Epithelial cell of proximal tubule (primary cell): Measurements from ENCODE around the gene GAPDHS. TPM values are rescaled to one million over a fixed set of nuclear protein-coding genes. Genes with fewer than 3 reads are reported as not detected.

ENCODE experiments used
- DNase-seq: peaks from one replicate; pipeline ENCODE4 v3.0.0-alpha.2; 2011; ENCODE audit warnings: low read depth
- H3K4me3 ChIP-seq: 2 replicates; pipeline ENCODE4 v1.5.1; 2011; ENCODE audit warnings: low read depth, mild to moderate bottlenecking, low read length
- CTCF ChIP-seq: conservative IDR thresholded peaks from 2 replicates; pipeline ENCODE4 v1.5.1; 2012; ENCODE audit warnings: low read depth, mild to moderate bottlenecking, low read length
- total RNA-seq: library from RNA; depleted of rRNA; stranded (reverse); fragments of >200 nt; gene quantifications from 2 replicates; pipeline ENCODE4 v1.2.3, GENCODE V29; 2015

Gene GAPDHS
- total RNA-seq, 1 donor from 2014 or later, result not detected

DNA sequence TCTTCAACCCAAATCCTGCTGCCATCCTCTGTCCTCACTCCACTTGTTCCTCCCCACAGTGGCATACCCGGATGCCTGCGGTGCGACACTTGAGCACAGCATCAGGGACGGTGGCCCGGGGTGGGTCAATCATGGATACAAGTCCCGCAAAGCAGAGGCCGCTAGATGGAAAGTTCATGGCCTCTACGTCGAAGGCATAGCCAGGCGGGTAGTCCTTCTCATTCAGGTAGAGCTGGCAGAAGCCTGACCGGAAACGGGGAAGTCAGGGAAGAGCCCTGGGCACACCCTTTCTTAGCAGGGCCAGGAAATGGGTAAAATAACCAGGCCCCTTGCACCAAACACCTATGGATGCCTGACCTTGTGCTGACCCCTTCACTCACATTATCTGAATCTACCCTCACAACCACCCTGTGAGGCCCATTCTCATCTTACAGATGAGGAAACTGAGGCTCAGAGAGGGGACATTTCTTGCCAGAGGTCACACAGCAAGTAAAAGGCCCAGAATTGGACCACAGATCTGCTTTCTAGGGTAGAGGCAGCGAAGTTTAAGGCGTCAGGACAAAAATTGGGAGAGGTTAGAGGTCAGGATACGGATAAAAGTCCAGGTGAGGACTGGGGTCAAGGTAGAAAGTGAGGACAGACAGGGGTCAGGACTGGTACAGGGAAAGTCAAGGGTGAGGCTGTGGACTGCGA lies 23.7 kb downstream of the GAPDHS start:
- DNase-seq, result no peak
- no peak overlapping the region for H3K4me3 ChIP-seq
- TF ChIP-seq CTCF, result no peak

- DNase-seq, result no peak
- no peak for TF ChIP-seq CTCF
- H3K4me3 ChIP-seq, result peak overlapping the region; percentile 40
Observed at GRCh38 chr19:35557539-35558399, 24.5 kb downstream of the GAPDHS start.

GRCh38 chr19:35558400-35559280 lies 25.4 kb downstream of the GAPDHS start:
- DNase-seq, result no peak
- TF ChIP-seq CTCF, result no peak
- no peak overlapping the region for H3K4me3 ChIP-seq

DNA sequence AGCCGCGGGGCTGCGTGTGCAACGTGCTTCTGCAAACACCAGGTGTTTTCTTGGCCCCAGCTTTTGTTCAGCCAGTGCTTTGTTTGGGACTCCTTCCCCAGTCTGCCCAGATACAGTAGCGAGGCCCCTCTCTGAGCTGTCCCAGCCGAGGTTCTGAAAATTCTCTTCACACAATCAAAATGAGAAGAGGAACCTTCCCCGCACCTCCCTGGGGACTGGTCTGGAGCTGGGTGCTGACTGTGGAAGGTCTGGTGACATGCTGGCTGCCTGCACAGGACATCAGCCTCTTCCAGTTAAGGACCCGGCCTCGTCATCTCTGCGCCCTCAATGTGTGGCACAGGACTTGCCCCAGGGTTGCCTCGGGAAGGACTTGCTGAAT lies 26.0 kb downstream of the GAPDHS start:
- TF ChIP-seq CTCF, result no peak
- no peak for DNase-seq
- no peak overlapping the region for H3K4me3 ChIP-seq

- no peak for DNase-seq
- no peak overlapping the region for H3K4me3 ChIP-seq
- TF ChIP-seq CTCF, result no peak
Observed at GRCh38 chr19:35559781-35560180, 26.5 kb downstream of the GAPDHS start.

DNA sequence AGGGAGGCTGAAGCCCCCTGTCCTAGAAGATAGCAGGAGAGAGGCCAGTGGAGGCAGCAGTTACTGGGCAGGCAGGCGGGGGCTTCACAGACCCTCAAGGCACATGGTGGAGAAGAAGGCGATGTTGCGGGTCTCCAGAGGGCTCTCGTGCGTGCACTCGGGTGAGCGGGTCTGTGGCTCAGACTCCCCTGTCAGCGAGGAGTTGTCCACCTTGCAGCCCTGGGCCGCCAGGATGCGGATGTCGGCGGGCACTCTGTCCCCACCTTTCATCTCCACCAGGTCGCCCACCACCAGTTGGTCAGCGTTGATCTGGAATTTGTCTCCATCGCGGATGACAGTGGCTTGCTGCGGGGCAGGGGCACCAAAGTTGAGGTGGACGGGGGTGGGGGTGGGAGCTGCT lies 27.0 kb downstream of the GAPDHS start:
- no peak for DNase-seq
- TF ChIP-seq CTCF, result no peak
- no peak overlapping the region for H3K4me3 ChIP-seq
